ENCODE results near the gene MAML1.
"Not testable (repeated sequence)": the region's sequence is repeated elsewhere in the genome, so short reads cannot be mapped to it uniquely, and the experiment has no call there.

Gene MAML1

GRCh38 chr5:179732918-179733771 lies 523 bp downstream of the MAML1 start:
- POLR2A ChIA-PET, result interaction anchor here (0.6 to 1.7 kb wide), 3 partner anchors 87 to 119 kb away, joined by 3 to 10 read pairs (median 5); partner anchors contain the start of genes HNRNPH1 and SQSTM1

GRCh38 chr5:179733772-179734126 lies 1.1 kb downstream of the MAML1 start:
- ChIA-PET POLR2A (no interaction called here), CTCF (no interaction called here)
- DNase-seq (ENCODE audit: extremely low spot score), result no peak
- TF ChIP-seq CTCF (IDR thresholded peaks at IDR 0.05; ENCODE audit: control extremely low read depth, extremely low read depth, low read depth, missing control alignments), result no peak

More at GRCh38 chr5:179732918-179733771, 523 bp downstream of the MAML1 start:
- TF ChIP-seq CTCF (IDR thresholded peaks at IDR 0.05; ENCODE audit: control extremely low read depth, extremely low read depth, low read depth, missing control alignments), result no peak
- peak; percentile 24 for DNase-seq (ENCODE audit: extremely low spot score)
- CTCF ChIA-PET, result interaction anchor here (1.5 kb wide), 1 partner anchor 30 kb away, joined by 11 read pairs; no protein-coding TSS in a partner anchor

GRCh38 chr5:179734536-179735164 lies 2.0 kb downstream of the MAML1 start:
- no peak for DNase-seq (ENCODE audit: extremely low spot score)
- CTCF ChIA-PET, result interaction anchor here (1.3 kb wide), 1 partner anchor 60 kb away, joined by 3 read pairs; no protein-coding TSS in a partner anchor
- no peak for TF ChIP-seq CTCF (IDR thresholded peaks at IDR 0.05; ENCODE audit: control extremely low read depth, extremely low read depth, low read depth, missing control alignments)
- POLR2A ChIA-PET, result no interaction called here

- POLR2A ChIA-PET, result interaction anchor here (1.1 kb wide), 1 partner anchor 72 kb away, joined by 5 read pairs; no protein-coding TSS in a partner anchor
- TF ChIP-seq CTCF (IDR thresholded peaks at IDR 0.05; ENCODE audit: control extremely low read depth, extremely low read depth, low read depth, missing control alignments), result no peak
- CTCF ChIA-PET, result interaction anchor here (1.0 to 8.1 kb wide), 5 partner anchors 11 to 52 kb away, joined by 3 to 49 read pairs (median 4); no protein-coding TSS in a partner anchor
- no peak for DNase-seq (ENCODE audit: extremely low spot score)
Measured at GRCh38 chr5:179738742-179739141, 6.1 kb downstream of the MAML1 start.

- POLR2A ChIA-PET, result interaction anchor here (0.6 kb wide), 1 partner anchor 170 kb away, joined by 4 read pairs; no protein-coding TSS in a partner anchor
- CTCF ChIA-PET, result interaction anchor here (8.1 kb wide), 1 partner anchor 19 kb away, joined by 49 read pairs; no protein-coding TSS in a partner anchor
- not testable (repeated sequence) for DNase-seq (ENCODE audit: extremely low spot score)
Measured at GRCh38 chr5:179744106-179744505, 11.5 kb downstream of the MAML1 start.

GRCh38 chr5:179746872-179747271 lies 14.2 kb downstream of the MAML1 start:
- CTCF ChIA-PET, result no interaction called here
- POLR2A ChIA-PET, result no interaction called here
- TF ChIP-seq CTCF (IDR thresholded peaks at IDR 0.05; ENCODE audit: control extremely low read depth, extremely low read depth, low read depth, missing control alignments), result no peak
- no peak for DNase-seq (ENCODE audit: extremely low spot score)
